Neural cell (in vitro differentiated cells): ENCODE results near the gene ATP5PO. TPM values are rescaled to one million over a fixed set of nuclear protein-coding genes. Genes with fewer than 3 reads are reported as not detected.

Source experiments
- H2AFZ ChIP-seq: fragments of 200-600, 300-800 bp; sonication (generic), shearing (Covaris generic); 2 replicates; pipeline ENCODE4 v1.6.0; 2014; ENCODE audit warnings: low read depth, mild to moderate bottlenecking, antibody characterized with exemption, low read length, moderate library complexity
- H3F3A ChIP-seq: fragments of 200-600 bp; shearing (Covaris generic); 2 replicates; pipeline ENCODE4 v1.6.1; 2016; ENCODE audit warnings: mild to moderate bottlenecking, moderate library complexity, mixed read lengths, antibody characterized with exemption, low read length; ENCODE audit not compliant: insufficient read depth, poor library complexity, severe bottlenecking
- H3K27ac ChIP-seq: fragments of 200-600, 300-800 bp; sonication (generic), shearing (Covaris generic); 2 replicates; pipeline ENCODE4 v1.5.1; 2014; ENCODE audit warnings: mild to moderate bottlenecking, low read length, moderate library complexity
- H3K27me3 ChIP-seq: fragments of 300-800, 200-600 bp; sonication (generic), shearing (Covaris generic); 2 replicates; pipeline ENCODE4 v1.6.0; 2014; ENCODE audit warnings: mild to moderate bottlenecking, low read depth, low read length, moderate library complexity; ENCODE audit not compliant: insufficient read depth
- H3K36me3 ChIP-seq: fragments of 300-800, 200-600 bp; sonication (generic), shearing (Covaris generic); 2 replicates; pipeline ENCODE4 v1.5.1; 2014; ENCODE audit warnings: mild to moderate bottlenecking, antibody characterized with exemption, low read length, moderate library complexity; ENCODE audit not compliant: insufficient read depth
- H3K4me2 ChIP-seq: fragments of 300-800, 200-600 bp; sonication (generic), shearing (Covaris generic); 2 replicates; pipeline ENCODE4 v1.6.0; 2014; ENCODE audit warnings: mild to moderate bottlenecking, low read length
- H3K4me3 ChIP-seq: fragments of 300-800, 200-600 bp; sonication (generic), shearing (Covaris generic); 2 replicates; pipeline ENCODE4 v1.5.1; 2014; ENCODE audit warnings: mild to moderate bottlenecking, low read length, moderate library complexity
- H3K79me2 ChIP-seq: fragments of 200-600 bp; shearing (Covaris generic); replicated peaks from 2 replicates; pipeline ENCODE4 v1.6.0; 2014; ENCODE audit warnings: mild to moderate bottlenecking, low read length, moderate library complexity; ENCODE audit not compliant: insufficient read depth
- H3K9ac ChIP-seq: fragments of 300-800, 200-600 bp; sonication (generic), shearing (Covaris generic); 2 replicates; pipeline ENCODE4 v1.6.1; 2016; ENCODE audit warnings: mild to moderate bottlenecking, low read length, mixed read lengths
- H3K9me2 ChIP-seq: fragments of 200-600 bp; shearing (Covaris generic); 2 replicates; pipeline ENCODE4 v1.6.1; 2016; ENCODE audit warnings: mild to moderate bottlenecking, low read length, mixed read lengths; ENCODE audit not compliant: insufficient read depth
- H3K9me3 ChIP-seq: fragments of 200-600, 300-800 bp; sonication (generic), shearing (Covaris generic); 2 replicates; pipeline ENCODE4 v1.6.1; 2016; ENCODE audit warnings: mild to moderate bottlenecking, mixed run types, low read length, moderate library complexity, mixed read lengths
- H4K20me1 ChIP-seq: fragments of 200-600 bp; shearing (Covaris generic); 2 replicates; pipeline ENCODE4 v1.6.1; 2016; ENCODE audit warnings: mild to moderate bottlenecking, mixed run types; ENCODE audit not compliant: insufficient read depth
- CTCF ChIP-seq: fragments of 450-650 bp; IDR thresholded peaks from 2 replicates; pipeline ENCODE4 v1.5.1; 2014; ENCODE audit warnings: antibody characterized with exemption, mild to moderate bottlenecking, moderate library complexity; ENCODE audit not compliant: poor library complexity, severe bottlenecking
- EP300 ChIP-seq: fragments of 450-650 bp; conservative IDR thresholded peaks from 2 replicates; pipeline ENCODE4 v1.6.1; 2014; ENCODE audit warnings: antibody characterized with exemption, mild to moderate bottlenecking, moderate library complexity; ENCODE audit not compliant: poor library complexity, severe bottlenecking
- EZH2 ChIP-seq: fragments of 200-600, 300-800 bp; shearing (Covaris generic), sonication (generic); IDR thresholded peaks from 2 replicates; pipeline ENCODE4 v1.6.1; 2014; ENCODE audit warnings: antibody characterized with exemption, low read length, borderline replicate concordance, mild to moderate bottlenecking; ENCODE audit not compliant: insufficient read depth, poor library complexity, severe bottlenecking
- MXI1 ChIP-seq: fragments of 450-650 bp; conservative IDR thresholded peaks from 2 replicates; pipeline ENCODE4 v1.6.1; 2014; ENCODE audit warnings: antibody characterized with exemption, mild to moderate bottlenecking; ENCODE audit not compliant: poor library complexity, severe bottlenecking
- POLR2AphosphoS5 ChIP-seq: IDR thresholded peaks from 2 replicates; pipeline ENCODE4 v1.6.1; 2012
- RAD21 ChIP-seq: fragments of 450-650 bp; conservative IDR thresholded peaks from 2 replicates; pipeline ENCODE4 v1.6.1; 2014; ENCODE audit warnings: antibody characterized with exemption, mild to moderate bottlenecking, moderate library complexity
- SMC3 ChIP-seq: fragments of 450-650 bp; conservative IDR thresholded peaks from 2 replicates; pipeline ENCODE4 v1.6.1; 2014; ENCODE audit warnings: antibody characterized with exemption, mild to moderate bottlenecking, moderate library complexity; ENCODE audit not compliant: poor library complexity
- TAF1 ChIP-seq: IDR thresholded peaks from 2 replicates; pipeline ENCODE4 v1.6.1; 2012; ENCODE audit warnings: low read depth
- polyA plus RNA-seq: library from polyadenylated mRNA; depleted of rRNA; stranded (reverse); fragments of >200 nt; gene quantifications from 2 replicates; pipeline ENCODE4 v1.2.3, GENCODE V29; 2014
- TF ChIP-seq, protein P1 (sequence below): IDR thresholded peaks from 2 replicates; pipeline ENCODE4 v1.6.1; 2012; ENCODE audit warnings: borderline replicate concordance

The ATP5PO gene
- polyA plus RNA-seq, 1 donor from 2014 or later = 439 TPM

DNA sequence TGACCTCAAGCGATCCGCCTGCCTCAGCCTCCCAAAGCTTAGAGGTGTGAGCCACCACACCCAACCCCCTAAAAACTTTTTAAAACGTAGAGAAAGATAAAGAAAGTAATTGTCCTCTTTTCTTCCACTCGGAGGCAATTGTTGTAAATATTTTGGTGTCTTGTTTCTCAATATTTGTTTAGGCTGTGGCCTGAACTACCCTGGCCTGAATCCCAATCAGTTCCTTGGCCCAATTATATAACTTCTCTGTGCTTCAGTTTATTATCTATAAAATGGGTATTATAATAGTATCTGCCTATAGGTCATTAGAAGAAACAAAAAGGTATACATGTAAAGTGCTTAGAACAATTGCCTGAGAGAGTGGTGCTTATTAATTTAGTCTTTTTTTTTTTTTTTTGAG, 1.8 kb upstream of the ATP5PO start:
- Histone ChIP-seq H3K27me3 (no peaks in the 10 kb centered on the region), H3K27ac (no peak overlapping the region), H3K36me3 (peaks cover 10% of the 10 kb centered on the region), H2AFZ (no peak overlapping the region), H3F3A (no peaks in the 10 kb centered on the region), H3K4me3 (no peak overlapping the region), H3K9me2 (no peaks in the 10 kb centered on the region), H3K4me2 (no peak overlapping the region), H3K9me3 (no peaks in the 10 kb centered on the region), H4K20me1 (no peaks in the 10 kb centered on the region), H3K79me2 (peaks cover 21% of the 10 kb centered on the region), H3K9ac (no peak overlapping the region)
- TF ChIP-seq RAD21 (no peak), MXI1 (no peak), TAF1 (no peak), EZH2 (no peak), CTCF (no peak), POLR2AphosphoS5 (no peak), SMC3 (no peak), EP300 (no peak)
- TF ChIP-seq, protein P1, sequence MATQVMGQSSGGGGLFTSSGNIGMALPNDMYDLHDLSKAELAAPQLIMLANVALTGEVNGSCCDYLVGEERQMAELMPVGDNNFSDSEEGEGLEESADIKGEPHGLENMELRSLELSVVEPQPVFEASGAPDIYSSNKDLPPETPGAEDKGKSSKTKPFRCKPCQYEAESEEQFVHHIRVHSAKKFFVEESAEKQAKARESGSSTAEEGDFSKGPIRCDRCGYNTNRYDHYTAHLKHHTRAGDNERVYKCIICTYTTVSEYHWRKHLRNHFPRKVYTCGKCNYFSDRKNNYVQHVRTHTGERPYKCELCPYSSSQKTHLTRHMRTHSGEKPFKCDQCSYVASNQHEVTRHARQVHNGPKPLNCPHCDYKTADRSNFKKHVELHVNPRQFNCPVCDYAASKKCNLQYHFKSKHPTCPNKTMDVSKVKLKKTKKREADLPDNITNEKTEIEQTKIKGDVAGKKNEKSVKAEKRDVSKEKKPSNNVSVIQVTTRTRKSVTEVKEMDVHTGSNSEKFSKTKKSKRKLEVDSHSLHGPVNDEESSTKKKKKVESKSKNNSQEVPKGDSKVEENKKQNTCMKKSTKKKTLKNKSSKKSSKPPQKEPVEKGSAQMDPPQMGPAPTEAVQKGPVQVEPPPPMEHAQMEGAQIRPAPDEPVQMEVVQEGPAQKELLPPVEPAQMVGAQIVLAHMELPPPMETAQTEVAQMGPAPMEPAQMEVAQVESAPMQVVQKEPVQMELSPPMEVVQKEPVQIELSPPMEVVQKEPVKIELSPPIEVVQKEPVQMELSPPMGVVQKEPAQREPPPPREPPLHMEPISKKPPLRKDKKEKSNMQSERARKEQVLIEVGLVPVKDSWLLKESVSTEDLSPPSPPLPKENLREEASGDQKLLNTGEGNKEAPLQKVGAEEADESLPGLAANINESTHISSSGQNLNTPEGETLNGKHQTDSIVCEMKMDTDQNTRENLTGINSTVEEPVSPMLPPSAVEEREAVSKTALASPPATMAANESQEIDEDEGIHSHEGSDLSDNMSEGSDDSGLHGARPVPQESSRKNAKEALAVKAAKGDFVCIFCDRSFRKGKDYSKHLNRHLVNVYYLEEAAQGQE = no peak

DNA sequence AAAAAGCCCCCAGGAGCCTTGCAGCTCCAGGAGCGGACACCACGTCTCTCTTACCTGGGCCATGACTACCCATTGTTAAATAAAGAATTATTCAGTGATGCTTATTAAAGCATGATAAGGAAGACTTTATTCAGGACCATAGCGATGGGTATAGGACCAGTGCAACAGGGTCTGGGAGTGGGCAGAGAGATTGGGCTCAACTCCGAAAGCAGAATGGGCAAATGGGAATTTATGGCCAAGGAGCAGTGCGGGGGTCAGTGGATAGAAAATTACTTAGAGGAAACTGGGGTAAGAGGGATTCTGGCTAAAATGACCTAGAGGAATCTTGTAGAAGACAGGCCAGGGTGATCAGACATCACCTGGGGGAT, 580 bp upstream of the ATP5PO start:
- no peaks in the 10 kb centered on the region for H3K27me3 ChIP-seq
- H3K4me2 ChIP-seq = peak overlapping the region; percentile 60
- peak overlapping the region; percentile 88 for H3K27ac ChIP-seq
- no peaks in the 10 kb centered on the region for H4K20me1 ChIP-seq
- H3K9ac ChIP-seq = peak overlapping the region; percentile 96
- no peaks in the 10 kb centered on the region for H3K9me2 ChIP-seq
- TF ChIP-seq TAF1 = no peak
- no peak for TF ChIP-seq CTCF
- TF ChIP-seq EP300 = no peak
- TF ChIP-seq RAD21 = no peak
- TF ChIP-seq, protein P1 = no peak
- TF ChIP-seq SMC3 = no peak
- no peak for TF ChIP-seq MXI1
- no peak for TF ChIP-seq POLR2AphosphoS5
- TF ChIP-seq EZH2 = no peak
- no peaks in the 10 kb centered on the region for H3F3A ChIP-seq
- H3K4me3 ChIP-seq = peak overlapping the region; percentile 87
- peaks cover 26% of the 10 kb centered on the region for H3K79me2 ChIP-seq
- no peaks in the 10 kb centered on the region for H3K9me3 ChIP-seq
- H3K36me3 ChIP-seq = peaks cover 17% of the 10 kb centered on the region
- H2AFZ ChIP-seq = peak overlapping the region; percentile 99
